Measurements from ENCODE around the gene SLC16A9.
"Not testable (repeated sequence)": the region's sequence is repeated elsewhere in the genome, so short reads cannot be mapped to it uniquely, and the experiment has no call there.

Gene SLC16A9

GRCh38 chr10:59672150-59672875 lies 37.3 kb downstream of the SLC16A9 start:
- no peak for DNase-seq

- no peak for DNase-seq
These were observed 39.4 kb downstream of the SLC16A9 start for GRCh38 chr10:59670269-59670668.

GRCh38 chr10:59668096-59668495 lies 41.6 kb downstream of the SLC16A9 start:
- DNase-seq, result no peak

GRCh38 chr10:59666310-59666709 lies 43.3 kb downstream of the SLC16A9 start:
- DNase-seq, result no peak

GRCh38 chr10:59663213-59663612 lies 46.4 kb downstream of the SLC16A9 start:
- DNase-seq, result not testable (repeated sequence)

GRCh38 chr10:59657724-59658123 lies 51.9 kb downstream of the SLC16A9 start:
- no peak for DNase-seq

- DNase-seq, result no peak
These were observed 54.3 kb downstream of the SLC16A9 start for GRCh38 chr10:59655309-59655708.

- DNase-seq, result no peak
These were observed 55.6 kb downstream of the SLC16A9 start for GRCh38 chr10:59654007-59654406.

GRCh38 chr10:59651902-59652301 lies 57.7 kb downstream of the SLC16A9 start:
- DNase-seq, result no peak

GRCh38 chr10:59649606-59650346 lies 59.9 kb downstream of the SLC16A9 start:
- DNase-seq, result no peak

- DNase-seq, result no peak
These were observed 60.9 kb downstream of the SLC16A9 start for GRCh38 chr10:59648711-59649201.

GRCh38 chr10:59644841-59645240 lies 64.8 kb downstream of the SLC16A9 start:
- no peak for DNase-seq

GRCh38 chr10:59641688-59642087 lies 68.0 kb downstream of the SLC16A9 start:
- not testable (repeated sequence) for DNase-seq

- no peak for DNase-seq
These were observed 74.0 kb downstream of the SLC16A9 start for GRCh38 chr10:59635502-59636290.

- DNase-seq, result no peak
These were observed 75.5 kb downstream of the SLC16A9 start for GRCh38 chr10:59634102-59634501.

- DNase-seq, result no peak
These were observed 76.6 kb downstream of the SLC16A9 start for GRCh38 chr10:59633063-59633462.

- no peak for DNase-seq
These were observed 77.5 kb downstream of the SLC16A9 start for GRCh38 chr10:59631882-59632807.

- DNase-seq, result no peak
These were observed 78.4 kb downstream of the SLC16A9 start for GRCh38 chr10:59631237-59631636.

- no peak for DNase-seq
These were observed 80.7 kb downstream of the SLC16A9 start for GRCh38 chr10:59628965-59629364.

GRCh38 chr10:59628456-59628855 lies 81.2 kb downstream of the SLC16A9 start:
- no peak for DNase-seq

GRCh38 chr10:59627366-59628018 lies 82.2 kb downstream of the SLC16A9 start:
- DNase-seq, result no peak

- DNase-seq, result no peak
These were observed 83.2 kb downstream of the SLC16A9 start for GRCh38 chr10:59626523-59626869.

Measured in CD4-positive, alpha-beta T cell treated with Interferon gamma for 1 hour (primary cell).